GM15510 (cell line): ENCODE measurements around the gene FNDC5.

ENCODE experiments used
- POLR2A ChIP-seq: IDR thresholded peaks from 3 replicates; pipeline ENCODE4 v1.6.1; 2011; ENCODE audit warnings: borderline replicate concordance; ENCODE audit not compliant: insufficient read length; ENCODE audit errors: extremely low read depth

The FNDC5 gene

GRCh38 chr1:32892368-32893197 lies 21.9 kb upstream of the FNDC5 start:
- TF ChIP-seq POLR2A: no peak

- no peak for TF ChIP-seq POLR2A
Observed at GRCh38 chr1:32891630-32892029, 20.9 kb upstream of the FNDC5 start.

GRCh38 chr1:32891241-32891570 lies 20.5 kb upstream of the FNDC5 start:
- TF ChIP-seq POLR2A: no peak

- TF ChIP-seq POLR2A: no peak
Observed at GRCh38 chr1:32890516-32891240, 20.0 kb upstream of the FNDC5 start.

- TF ChIP-seq POLR2A: no peak
Observed at GRCh38 chr1:32889731-32890278, 19.1 kb upstream of the FNDC5 start.

GRCh38 chr1:32888677-32889420 lies 18.1 kb upstream of the FNDC5 start:
- no peak for TF ChIP-seq POLR2A

- no peak for TF ChIP-seq POLR2A
Observed at GRCh38 chr1:32888134-32888533, 17.4 kb upstream of the FNDC5 start.

- TF ChIP-seq POLR2A: no peak
Observed at GRCh38 chr1:32887623-32888022, 16.9 kb upstream of the FNDC5 start.

GRCh38 chr1:32886828-32887414 lies 16.2 kb upstream of the FNDC5 start:
- no peak for TF ChIP-seq POLR2A

GRCh38 chr1:32886004-32886827 lies 15.5 kb upstream of the FNDC5 start, which contains the start of gene HPCA:
HPCA (plus strand) TSS chr1:32886491; CDS start chr1:32888899, 2,408 bp downstream.
- TF ChIP-seq POLR2A: no peak

- no peak for TF ChIP-seq POLR2A
Observed at GRCh38 chr1:32885676-32886003, 14.9 kb upstream of the FNDC5 start.

- TF ChIP-seq POLR2A: no peak
Observed at GRCh38 chr1:32884726-32885125, 14.0 kb upstream of the FNDC5 start.

- no peak for TF ChIP-seq POLR2A
Observed at GRCh38 chr1:32884032-32884372, 13.3 kb upstream of the FNDC5 start.
